Stimulated activated CD8-positive, alpha-beta memory T cell treated with anti-CD3 and anti-CD28 coated beads, Interleukin-2, amount 100 ng/mL, for 1 hour (primary cell): Measurements from ENCODE around the gene CADPS.

Source experiments
- DNase-seq, 2 donors: peaks; one replicate each; pipeline ENCODE4 v3.0.0-alpha.2; 2020; ENCODE audit warnings: low read depth in 2 of 2

The CADPS gene

DNA sequence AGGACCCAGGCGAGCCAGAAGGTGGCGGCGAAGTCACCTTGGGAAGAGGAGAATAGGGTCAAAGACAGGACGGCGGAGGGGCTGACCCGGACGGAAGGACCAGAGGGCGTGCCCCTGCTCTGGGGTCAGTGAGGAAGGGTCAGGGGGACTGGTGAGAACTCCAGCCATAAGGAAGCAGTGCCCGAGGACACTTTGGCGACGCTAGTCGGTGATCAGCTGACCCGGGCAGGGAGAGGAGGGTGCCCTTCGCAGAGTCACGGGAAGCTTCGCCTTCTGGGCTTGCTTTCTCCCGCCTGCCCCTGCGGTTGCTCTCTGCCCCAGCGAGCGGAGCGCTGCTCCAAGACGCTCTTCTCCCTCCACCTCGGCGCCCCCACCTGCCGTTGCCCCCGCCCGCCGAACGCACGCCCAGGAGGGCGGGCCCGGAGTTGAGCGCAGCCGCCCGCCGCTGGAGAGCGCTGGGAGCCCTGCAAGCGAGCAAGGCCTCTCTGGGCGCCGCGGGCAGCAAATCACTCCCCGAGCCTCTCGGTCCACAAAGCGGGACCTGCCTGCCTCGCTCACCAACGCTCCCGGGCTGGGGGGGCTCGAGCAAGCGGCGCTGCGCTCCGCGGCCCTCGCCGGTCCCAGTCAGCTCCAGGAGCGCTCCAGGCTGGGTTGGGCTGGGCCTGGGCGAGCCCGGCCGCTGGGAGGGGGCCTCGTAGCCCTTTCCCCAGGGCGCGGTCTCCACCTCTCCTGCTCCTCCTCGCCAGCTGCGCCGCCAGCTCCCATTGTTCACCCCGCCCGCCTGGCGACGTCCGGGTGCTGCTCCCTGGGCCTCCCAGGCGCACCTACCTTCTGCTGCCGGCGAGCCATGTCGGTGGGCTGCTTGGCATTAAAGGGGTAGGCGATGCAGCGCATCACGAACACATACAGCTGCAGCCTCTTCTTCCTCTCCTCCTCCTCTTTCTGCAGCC is 1.2 kb downstream of the CADPS start:
- no peak for DNase-seq

DNA sequence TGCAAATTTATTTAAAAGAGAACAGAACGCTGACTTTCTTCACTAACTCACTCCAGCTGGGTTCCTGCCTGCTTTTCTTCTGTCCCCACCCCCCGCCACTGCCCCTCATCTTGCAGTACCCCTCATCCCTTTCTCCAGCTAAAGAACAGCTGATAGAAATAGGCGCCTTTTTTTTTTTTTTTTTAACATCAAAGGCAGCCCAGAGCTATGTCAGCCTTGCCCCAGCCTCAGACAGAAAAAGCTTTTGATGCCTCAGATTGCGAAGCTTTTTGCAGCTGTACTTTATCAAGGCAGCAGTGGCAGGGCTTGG is 1.8 kb downstream of the CADPS start:
- DNase-seq: no peak

GRCh38 chr3:62872318-62872717 is 2.9 kb downstream of the CADPS start:
- DNase-seq: no peak

GRCh38 chr3:62870321-62870720 is 4.9 kb downstream of the CADPS start:
- DNase-seq: no peak

- no peak for DNase-seq
Observed at GRCh38 chr3:62863648-62864047, 11.6 kb downstream of the CADPS start.

DNA sequence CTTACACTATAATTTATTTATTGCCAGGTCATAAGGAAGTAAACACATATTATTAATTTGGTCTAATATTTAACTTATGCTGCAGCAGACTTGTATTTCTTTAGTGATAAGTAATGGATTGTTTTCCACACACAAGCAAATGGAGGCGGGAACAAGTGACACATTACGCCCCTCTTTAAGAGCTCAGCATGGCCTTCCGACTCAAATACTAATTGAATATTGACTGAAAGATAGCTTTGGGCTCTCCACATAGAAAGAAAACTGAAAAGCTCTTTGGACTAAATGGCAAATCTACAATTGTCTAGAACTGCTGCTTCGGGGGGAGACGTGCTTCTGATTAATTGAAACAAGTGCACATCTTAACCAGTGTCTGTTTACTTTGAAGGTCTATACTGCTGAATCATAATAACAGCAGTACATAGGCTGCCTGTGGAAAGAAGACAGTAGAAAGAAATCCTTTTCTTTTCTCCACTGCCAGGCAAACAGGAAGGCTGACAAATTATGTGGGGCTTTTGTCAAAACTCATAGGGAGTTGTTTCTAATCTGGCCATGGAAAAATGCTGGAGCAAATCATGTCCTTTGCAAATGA is 15.9 kb downstream of the CADPS start:
- no peak for DNase-seq

DNA sequence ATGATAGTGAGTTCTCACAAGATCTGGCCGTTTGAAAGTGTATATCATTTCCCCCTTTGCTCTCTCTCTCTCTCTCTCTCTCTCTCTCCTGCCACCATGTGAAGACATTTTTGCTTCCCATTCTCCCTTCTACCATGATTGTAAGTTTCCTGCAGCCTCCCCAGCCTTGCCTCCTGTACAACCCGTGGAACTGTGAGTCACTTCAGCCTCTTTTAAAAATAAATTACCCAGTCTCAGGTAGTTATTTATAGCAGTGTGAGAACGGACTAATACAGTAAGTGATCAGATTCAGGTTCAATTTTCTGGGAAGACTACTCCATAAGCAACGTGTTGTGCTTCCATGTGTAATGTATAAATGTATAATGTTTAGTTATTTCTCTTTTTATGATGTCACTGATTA is 29.2 kb downstream of the CADPS start:
- no peak for DNase-seq

DNA sequence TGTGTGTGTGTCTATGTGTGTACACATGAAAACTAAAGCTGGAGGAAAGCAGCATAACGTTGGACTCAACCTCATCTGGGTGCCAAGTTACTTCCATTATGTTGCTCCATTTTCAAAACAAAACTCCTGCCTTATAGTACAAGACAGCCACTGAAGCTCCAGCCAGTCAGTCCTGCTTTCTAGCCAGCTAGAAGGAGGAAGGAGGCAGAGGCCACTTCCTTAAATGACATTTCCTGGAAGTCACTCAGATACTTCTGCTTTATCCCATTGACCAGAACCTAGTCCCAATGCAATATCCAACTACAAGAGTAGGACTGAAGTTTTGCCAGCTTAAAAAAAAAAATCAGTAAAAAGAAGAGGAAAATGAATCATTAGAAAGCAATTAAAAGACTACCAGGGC is 31.7 kb downstream of the CADPS start:
- no peak for DNase-seq

DNA sequence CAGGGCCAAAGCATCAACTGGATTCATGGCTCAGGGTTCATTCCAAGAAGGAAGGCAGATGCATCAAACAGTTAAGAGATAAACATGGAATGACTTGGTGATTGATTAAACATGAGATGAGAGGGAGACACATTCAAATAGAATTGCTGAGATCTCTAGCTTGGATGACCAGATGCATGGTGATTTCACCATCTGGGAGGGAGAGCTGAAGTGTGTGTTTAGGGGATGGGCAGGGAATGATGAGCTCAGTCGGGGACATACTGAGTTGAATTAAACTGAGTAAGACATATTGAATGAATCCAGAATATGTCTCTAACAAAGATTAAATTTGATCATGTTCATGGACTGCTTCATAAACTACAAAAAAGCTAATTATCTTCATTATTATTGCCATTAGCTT is 35.5 kb downstream of the CADPS start:
- no peak for DNase-seq

GRCh38 chr3:62837145-62837787 is 38.0 kb downstream of the CADPS start:
- no peak for DNase-seq

GRCh38 chr3:62835554-62836236 is 39.5 kb downstream of the CADPS start:
- DNase-seq: no peak

DNA sequence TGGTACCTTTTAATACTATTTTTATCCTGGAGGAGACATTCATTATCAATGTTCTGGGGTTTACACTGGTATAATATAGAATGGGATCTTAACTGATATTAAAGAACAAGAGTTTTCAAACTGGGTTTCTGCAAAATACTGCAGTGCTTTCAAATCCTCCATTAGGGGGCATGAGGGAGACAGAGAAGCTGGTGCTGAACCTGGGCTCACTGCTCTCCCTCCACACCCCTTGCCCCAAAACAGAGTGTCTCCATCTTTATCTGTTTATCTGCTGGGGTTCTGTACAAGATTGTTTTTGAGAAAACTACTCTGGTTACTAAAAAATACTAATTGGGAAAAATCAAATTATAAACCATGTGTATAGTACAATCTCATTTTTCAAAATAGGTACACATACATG is 41.7 kb downstream of the CADPS start:
- no peak for DNase-seq

- no peak for DNase-seq
Observed at GRCh38 chr3:62832553-62832952, 42.7 kb downstream of the CADPS start.

DNA sequence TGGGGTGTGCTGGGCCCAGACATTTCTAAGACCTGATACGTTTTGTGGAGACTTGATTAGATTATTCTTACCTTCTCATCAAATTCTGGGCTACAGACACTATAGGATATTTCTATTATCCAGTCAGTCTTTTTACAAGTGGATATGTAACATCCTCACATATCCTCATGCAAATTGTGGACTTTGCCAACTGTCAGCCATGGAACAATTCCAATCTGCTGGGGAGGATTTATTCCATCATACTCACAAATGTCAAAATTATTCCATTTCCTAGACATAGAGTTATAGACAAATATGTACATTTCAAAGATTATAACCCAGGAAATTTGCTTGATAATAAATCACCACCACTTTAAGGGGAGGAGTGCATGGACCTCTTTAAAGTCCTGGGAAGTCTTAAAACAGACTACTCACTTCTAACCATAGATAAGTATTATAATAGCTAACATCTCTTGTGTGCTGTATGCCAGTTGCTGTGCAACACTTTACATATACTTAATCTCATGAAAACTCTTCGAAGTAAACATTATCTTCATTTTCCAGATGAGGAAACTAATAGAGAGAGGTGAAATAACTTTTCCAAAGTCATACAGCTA is 44.4 kb downstream of the CADPS start:
- no peak for DNase-seq

- DNase-seq: no peak
Observed at GRCh38 chr3:62827550-62827949, 47.7 kb downstream of the CADPS start.

DNA sequence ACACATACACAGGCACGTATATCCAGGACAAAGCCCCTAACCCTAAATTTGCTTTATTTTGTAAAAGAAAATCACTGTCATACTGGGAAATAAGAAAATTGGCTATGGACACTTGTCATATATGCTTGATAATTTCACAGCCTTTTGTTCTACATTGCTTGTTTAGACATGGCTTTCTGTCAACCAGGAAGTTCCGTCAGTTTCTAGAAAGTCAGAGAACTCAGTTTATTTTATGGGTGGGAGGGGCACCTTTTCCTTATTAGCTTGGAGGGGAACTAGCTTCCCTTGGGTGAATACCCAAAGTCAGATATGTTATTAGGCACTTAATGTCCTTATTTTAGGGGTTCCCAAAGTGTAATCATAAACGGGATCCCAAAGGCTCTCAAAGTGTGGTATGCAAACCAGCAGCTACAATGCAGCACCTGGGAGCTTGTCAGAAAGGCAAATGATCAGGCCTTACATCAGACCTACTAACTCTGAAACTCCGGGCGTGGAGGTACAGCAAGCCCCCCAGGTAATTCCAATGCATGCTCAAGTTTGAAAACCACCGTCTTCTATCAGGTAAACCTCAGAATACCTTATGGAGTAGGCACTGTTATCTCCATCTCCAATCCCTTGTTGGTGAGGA is 50.1 kb downstream of the CADPS start:
- DNase-seq: no peak

DNA sequence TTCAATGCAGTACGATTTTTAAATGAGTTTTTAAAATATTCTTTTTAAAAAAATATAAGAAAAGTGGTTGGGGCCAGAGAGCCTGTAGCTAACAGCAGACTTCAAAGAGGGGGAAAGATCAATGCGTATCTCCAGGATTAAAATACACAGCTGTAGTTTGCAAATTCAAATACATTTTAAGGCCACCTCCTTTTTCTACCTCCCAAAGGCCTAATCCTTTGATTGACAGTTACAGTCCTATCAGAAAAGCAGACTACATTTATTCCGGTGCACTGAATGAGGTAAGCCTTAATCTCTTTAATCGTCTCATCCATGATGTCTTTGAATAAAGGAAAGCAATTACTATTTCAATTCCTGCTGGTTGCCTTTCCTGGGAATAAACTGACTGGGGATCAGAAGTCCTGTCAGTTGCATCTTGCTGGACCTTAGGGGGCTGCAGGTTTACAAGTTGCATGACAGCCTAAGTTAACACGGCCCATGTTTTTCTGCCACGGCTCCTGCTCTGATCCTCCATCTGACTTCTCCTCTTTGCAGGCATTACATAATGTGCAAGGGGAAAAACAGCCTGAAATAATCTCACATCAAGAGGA is 51.7 kb downstream of the CADPS start:
- DNase-seq: no peak

DNA sequence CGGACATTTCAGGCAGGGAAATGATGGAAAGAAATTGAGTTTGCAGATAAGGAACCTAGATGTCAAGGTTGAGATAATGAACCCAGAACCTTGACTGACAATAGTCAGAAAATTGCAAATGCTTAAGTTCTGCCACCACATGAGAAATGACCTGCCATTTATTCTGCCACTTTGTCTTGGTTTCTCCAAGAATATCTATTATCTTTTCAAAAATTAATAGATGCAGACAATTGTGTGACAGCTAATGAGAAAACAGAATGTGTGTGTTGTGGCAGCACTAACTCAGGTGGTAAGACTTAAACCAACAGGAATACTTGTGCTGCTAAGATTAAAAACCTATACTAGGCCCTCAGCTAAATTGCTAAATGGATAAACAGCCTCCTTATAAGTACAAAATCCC is 52.3 kb downstream of the CADPS start:
- no peak for DNase-seq

GRCh38 chr3:62818347-62818746 is 56.9 kb downstream of the CADPS start:
- no peak for DNase-seq

DNA sequence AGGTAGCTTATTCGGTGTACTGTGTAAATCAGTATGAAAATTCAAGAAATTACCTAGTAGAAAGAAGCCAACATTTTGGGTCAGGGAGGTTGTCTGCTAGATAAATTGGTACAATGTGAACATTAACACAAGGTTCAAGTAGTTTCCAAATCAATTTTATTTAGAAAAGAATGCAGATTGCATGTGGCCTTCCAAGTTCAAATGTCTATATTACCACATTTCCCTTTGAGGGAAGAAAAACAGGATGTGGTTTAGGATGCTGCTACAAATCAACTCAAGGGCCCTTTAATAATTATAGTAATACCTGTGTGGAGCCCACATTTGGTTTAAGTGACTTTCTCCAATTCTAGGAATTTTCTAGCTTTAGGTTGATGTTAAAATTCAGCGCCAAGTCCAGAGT is 57.5 kb downstream of the CADPS start:
- no peak for DNase-seq

- DNase-seq: no peak
Observed at GRCh38 chr3:62815981-62816380, 59.2 kb downstream of the CADPS start.
